Muscle of leg (tissue), 11 donors: ENCODE results near the gene MOB4. TPM values are rescaled to one million over a fixed set of nuclear protein-coding genes. Genes with fewer than 3 reads are reported as not detected.
"Not testable (repeated sequence)": the region's sequence is repeated elsewhere in the genome, so short reads cannot be mapped to it uniquely, and the experiment has no call there.

Experiments
- DNase-seq: peaks from one replicate; pipeline ENCODE4 v3.0.0; 2013
- H3K27ac ChIP-seq: one replicate; pipeline ENCODE4 v1.5.1; 2013; ENCODE audit warnings: mild to moderate bottlenecking, low read length, control low read depth
- H3K27me3 ChIP-seq: one replicate; pipeline ENCODE4 v1.6.1; 2013; ENCODE audit warnings: low read length; ENCODE audit not compliant: control insufficient read depth, insufficient read depth
- H3K36me3 ChIP-seq: one replicate; pipeline ENCODE4 v1.6.1; 2013; ENCODE audit warnings: low read length; ENCODE audit not compliant: control insufficient read depth, insufficient read depth
- H3K4me1 ChIP-seq: one replicate; pipeline ENCODE4 v1.6.1; 2013; ENCODE audit warnings: low read length; ENCODE audit not compliant: control insufficient read depth, insufficient read depth
- H3K4me3 ChIP-seq: one replicate; pipeline ENCODE4 v1.5.1; 2013; ENCODE audit warnings: low read length, control low read depth
- H3K9me3 ChIP-seq: replicated peaks from 2 replicates; pipeline ENCODE4 v1.6.1; 2013; ENCODE audit warnings: low read depth, low read length; ENCODE audit not compliant: control insufficient read depth
- WGBS: methylation state at CpG from one replicate; pipeline ENCODE4 v1.1.5; 2013; ENCODE audit warnings: missing lambda C conversion rate; ENCODE audit not compliant: insufficient coverage; 5-methylcytosine and 5-hydroxymethylcytosine counted together
- polyA plus RNA-seq, 8 donors: library from polyadenylated mRNA; unstranded; fragments of 120-200 nt; gene quantifications; one replicate each; pipeline versions ENCODE4 v1.2.1 to v1.2.3, GENCODE V29; 2013; ENCODE audit warnings: inconsistent platforms in 1 of 8, low replicate concordance in 1 of 8; ENCODE audit not compliant: insufficient read length in 8 of 8, insufficient read depth in 1 of 8
- total RNA-seq: library from RNA; stranded (reverse); fragments of 120-200 nt; gene quantifications from one replicate; pipeline ENCODE4 v1.2.4, GENCODE V29; 2013

MOB4 gene
- total and polyA plus RNA-seq, 9 donors = 34.9 to 45.1 (median 39.5) TPM

GRCh38 chr2:197548582-197548981, 32.7 kb downstream of the MOB4 start:
- no peak overlapping the region for H3K27ac ChIP-seq
- no peak overlapping the region for H3K4me3 ChIP-seq
- H3K4me1 ChIP-seq = no peaks in the 10 kb centered on the region
- H3K9me3 ChIP-seq = no peaks in the 10 kb centered on the region
- 92% methylated on average over 2 of the region's 5 CpGs for WGBS
- H3K36me3 ChIP-seq = peaks cover 35% of the 10 kb centered on the region
- no peaks in the 10 kb centered on the region for H3K27me3 ChIP-seq
- DNase-seq = no peak

GRCh38 chr2:197551260-197551659, 35.4 kb downstream of the MOB4 start:
- H3K27ac ChIP-seq, DNase-seq, H3K27me3 ChIP-seq, H3K9me3 ChIP-seq, H3K4me1 ChIP-seq, H3K4me3 ChIP-seq: not testable (repeated sequence)
- no CpG with 5 or more reads among the region's 2 CpGs for WGBS
- peaks cover 29% of the 10 kb centered on the region for H3K36me3 ChIP-seq

- Histone ChIP-seq H3K4me3 (no peak overlapping the region), H3K27me3 (no peaks in the 10 kb centered on the region), H3K36me3 (peaks cover 16% of the 10 kb centered on the region), H3K9me3 (no peaks in the 10 kb centered on the region), H3K27ac (peak overlapping the region; percentile 23), H3K4me1 (no peaks in the 10 kb centered on the region)
- DNase-seq = no peak
These were observed 39.6 kb downstream of the MOB4 start for GRCh38 chr2:197555467-197555866.

GRCh38 chr2:197556456-197556855, 40.6 kb downstream of the MOB4 start:
- peaks cover 16% of the 10 kb centered on the region for H3K36me3 ChIP-seq
- H3K27ac ChIP-seq = peak overlapping the region; percentile 67
- DNase-seq = peak; percentile 95
- no peaks in the 10 kb centered on the region for H3K9me3 ChIP-seq
- no peak overlapping the region for H3K4me3 ChIP-seq
- WGBS = no CpG with 5 or more reads among the region's 1 CpG
- H3K27me3 ChIP-seq = no peaks in the 10 kb centered on the region
- no peaks in the 10 kb centered on the region for H3K4me1 ChIP-seq

GRCh38 chr2:197558393-197558792, 42.5 kb downstream of the MOB4 start:
- no peaks in the 10 kb centered on the region for H3K27me3 ChIP-seq
- no peaks in the 10 kb centered on the region for H3K9me3 ChIP-seq
- H3K36me3 ChIP-seq = peaks cover 11% of the 10 kb centered on the region
- no peak overlapping the region for H3K4me3 ChIP-seq
- H3K4me1 ChIP-seq = no peaks in the 10 kb centered on the region
- DNase-seq = no peak
- H3K27ac ChIP-seq = no peak overlapping the region
- no CpG with 5 or more reads among the region's 3 CpGs for WGBS

- Histone ChIP-seq H3K4me3 (no peak overlapping the region), H3K27me3 (no peaks in the 10 kb centered on the region), H3K4me1 (no peaks in the 10 kb centered on the region), H3K36me3 (peaks cover 5% of the 10 kb centered on the region), H3K27ac (peak overlapping the region; percentile 35), H3K9me3 (no peaks in the 10 kb centered on the region)
- peak; percentile 54 for DNase-seq
- WGBS = 69% methylated on average over 3 of the region's 5 CpGs
These were observed 43.8 kb downstream of the MOB4 start for GRCh38 chr2:197559681-197560080.

- H3K27ac ChIP-seq = peak overlapping the region; percentile 35
- H3K36me3 ChIP-seq = peaks cover 5% of the 10 kb centered on the region
- no peak overlapping the region for H3K4me3 ChIP-seq
- no peak for DNase-seq
- 81% methylated on average over 3 of the region's 9 CpGs for WGBS
- H3K4me1 ChIP-seq = no peaks in the 10 kb centered on the region
- H3K27me3 ChIP-seq = no peaks in the 10 kb centered on the region
- no peaks in the 10 kb centered on the region for H3K9me3 ChIP-seq
These were observed 44.3 kb downstream of the MOB4 start for GRCh38 chr2:197560146-197560665.

GRCh38 chr2:197571627-197572271, 55.9 kb downstream of the MOB4 start:
- 48% methylated on average over 6 of the region's 10 CpGs for WGBS
- H3K4me1 ChIP-seq = peaks cover 5% of the 10 kb centered on the region
- peaks cover 5% of the 10 kb centered on the region for H3K36me3 ChIP-seq
- DNase-seq = peak; percentile 93
- peaks cover 4% of the 10 kb centered on the region for H3K9me3 ChIP-seq
- H3K27ac ChIP-seq = peak overlapping the region; percentile 68
- no peak overlapping the region for H3K4me3 ChIP-seq
- H3K27me3 ChIP-seq = no peaks in the 10 kb centered on the region

- Histone ChIP-seq H3K36me3 (peaks cover 5% of the 10 kb centered on the region), H3K27me3 (no peaks in the 10 kb centered on the region), H3K27ac (no peak overlapping the region), H3K4me3 (no peak overlapping the region), H3K9me3 (peaks cover 4% of the 10 kb centered on the region), H3K4me1 (peaks cover 5% of the 10 kb centered on the region)
- WGBS = 100% methylated on average over 2 of the region's 2 CpGs
- DNase-seq = no peak
These were observed 57.7 kb downstream of the MOB4 start for GRCh38 chr2:197573608-197574007.

GRCh38 chr2:197575987-197576386, 60.1 kb downstream of the MOB4 start:
- no CpG with 5 or more reads among the region's 2 CpGs for WGBS
- Histone ChIP-seq H3K4me3 (no peak overlapping the region), H3K9me3 (peaks cover 4% of the 10 kb centered on the region), H3K4me1 (peaks cover 5% of the 10 kb centered on the region), H3K27me3 (no peaks in the 10 kb centered on the region), H3K36me3 (peaks cover 5% of the 10 kb centered on the region), H3K27ac (no peak overlapping the region)
- no peak for DNase-seq

GRCh38 chr2:197576631-197577030, 60.8 kb downstream of the MOB4 start:
- Histone ChIP-seq H3K9me3 (peaks cover 4% of the 10 kb centered on the region), H3K27me3 (no peaks in the 10 kb centered on the region), H3K27ac (peak overlapping the region; percentile 15), H3K4me1 (peaks cover 5% of the 10 kb centered on the region), H3K4me3 (no peak overlapping the region), H3K36me3 (peaks cover 5% of the 10 kb centered on the region)
- DNase-seq = peak; percentile 93
- WGBS = no CpG with 5 or more reads among the region's 3 CpGs
